Peyer's patch (tissue), 4 donors: ENCODE results near the gene ZNF142.

Source experiments
- POLR2A ChIP-seq, 2 donors: fragments of 450-650 bp; IDR thresholded peaks; one replicate each; pipeline ENCODE4 v1.5.1; 2017; ENCODE audit warnings: antibody characterized with exemption in 2 of 2, mild to moderate bottlenecking in 2 of 2, moderate library complexity in 2 of 2
- TF ChIP-seq, protein P1 (sequence below), 6 experiments: fragments of 450-650 bp in 4 of 6; fragments of 200-600 bp in 2 of 6; sonication (generic) in 1 of 6; IDR thresholded peaks; one replicate each; pipeline ENCODE4 v1.5.1; 2017 to 2019; ENCODE audit warnings: antibody characterized with exemption in 6 of 6, mild to moderate bottlenecking in 3 of 6, moderate library complexity in 1 of 6

DNA sequence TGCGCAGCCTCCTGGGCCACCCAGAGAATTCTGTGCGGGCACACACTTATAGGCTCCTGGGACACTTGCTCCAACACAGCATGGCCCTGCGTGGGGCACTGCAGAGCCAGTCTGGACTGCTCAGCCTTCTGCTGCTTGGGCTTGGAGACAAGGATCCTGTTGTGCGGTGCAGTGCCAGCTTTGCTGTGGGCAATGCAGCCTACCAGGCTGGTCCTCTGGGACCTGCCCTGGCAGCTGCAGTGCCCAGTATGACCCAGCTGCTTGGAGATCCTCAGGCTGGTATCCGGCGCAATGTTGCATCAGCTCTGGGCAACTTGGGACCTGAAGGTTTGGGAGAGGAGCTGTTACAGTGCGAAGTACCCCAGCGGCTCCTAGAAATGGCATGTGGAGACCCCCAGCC, 39.5 kb upstream of the ZNF142 start:
- TF ChIP-seq, protein P1, sequence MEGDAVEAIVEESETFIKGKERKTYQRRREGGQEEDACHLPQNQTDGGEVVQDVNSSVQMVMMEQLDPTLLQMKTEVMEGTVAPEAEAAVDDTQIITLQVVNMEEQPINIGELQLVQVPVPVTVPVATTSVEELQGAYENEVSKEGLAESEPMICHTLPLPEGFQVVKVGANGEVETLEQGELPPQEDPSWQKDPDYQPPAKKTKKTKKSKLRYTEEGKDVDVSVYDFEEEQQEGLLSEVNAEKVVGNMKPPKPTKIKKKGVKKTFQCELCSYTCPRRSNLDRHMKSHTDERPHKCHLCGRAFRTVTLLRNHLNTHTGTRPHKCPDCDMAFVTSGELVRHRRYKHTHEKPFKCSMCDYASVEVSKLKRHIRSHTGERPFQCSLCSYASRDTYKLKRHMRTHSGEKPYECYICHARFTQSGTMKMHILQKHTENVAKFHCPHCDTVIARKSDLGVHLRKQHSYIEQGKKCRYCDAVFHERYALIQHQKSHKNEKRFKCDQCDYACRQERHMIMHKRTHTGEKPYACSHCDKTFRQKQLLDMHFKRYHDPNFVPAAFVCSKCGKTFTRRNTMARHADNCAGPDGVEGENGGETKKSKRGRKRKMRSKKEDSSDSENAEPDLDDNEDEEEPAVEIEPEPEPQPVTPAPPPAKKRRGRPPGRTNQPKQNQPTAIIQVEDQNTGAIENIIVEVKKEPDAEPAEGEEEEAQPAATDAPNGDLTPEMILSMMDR (IDR thresholded peaks at IDR 0.05): no peak
- TF ChIP-seq POLR2A (IDR thresholded peaks at IDR 0.05): no peak
